Subcutaneous abdominal adipose tissue (tissue), 5 donors: ENCODE data around the gene CMIP.

Experiments used
- H3K27ac ChIP-seq: one replicate; pipeline ENCODE4 v1.7.0; 2013; ENCODE audit warnings: low read depth, mild to moderate bottlenecking, inconsistent platforms, low read length, moderate library complexity
- H3K27me3 ChIP-seq, 5 donors: one replicate each; pipeline ENCODE4 v1.7.0; 2013; ENCODE audit warnings: low read length in 5 of 5, inconsistent platforms in 1 of 5; ENCODE audit not compliant: control insufficient read depth in 5 of 5, insufficient read depth in 4 of 5
- H3K36me3 ChIP-seq, 5 donors: one replicate each; pipeline ENCODE4 v1.7.0; 2013; ENCODE audit warnings: low read length in 5 of 5; ENCODE audit not compliant: control insufficient read depth in 5 of 5, insufficient read depth in 5 of 5
- H3K4me1 ChIP-seq, 5 donors: one replicate each; pipeline ENCODE4 v1.7.0; 2013; ENCODE audit warnings: low read length in 5 of 5, mild to moderate bottlenecking in 3 of 5, moderate library complexity in 1 of 5; ENCODE audit not compliant: control insufficient read depth in 5 of 5, insufficient read depth in 5 of 5
- H3K4me3 ChIP-seq, 5 donors: one replicate each; pipeline ENCODE4 v1.7.0; 2013; ENCODE audit warnings: low read length in 5 of 5, low read depth in 1 of 5
- H3K9ac ChIP-seq, 5 donors: one replicate each; pipeline ENCODE4 v1.7.0; 2013; ENCODE audit warnings: low read length in 5 of 5, mild to moderate bottlenecking in 4 of 5, moderate library complexity in 3 of 5
- H3K9me3 ChIP-seq, 5 donors: one replicate each; pipeline ENCODE4 v1.7.0; 2013; ENCODE audit warnings: low read length in 5 of 5; ENCODE audit not compliant: control insufficient read depth in 5 of 5
- donor health status: healthy.
- donor health status: healthy.
- donor health status: healthy.
- donor health status: healthy.
- donor health status: healthy.

Gene CMIP

DNA sequence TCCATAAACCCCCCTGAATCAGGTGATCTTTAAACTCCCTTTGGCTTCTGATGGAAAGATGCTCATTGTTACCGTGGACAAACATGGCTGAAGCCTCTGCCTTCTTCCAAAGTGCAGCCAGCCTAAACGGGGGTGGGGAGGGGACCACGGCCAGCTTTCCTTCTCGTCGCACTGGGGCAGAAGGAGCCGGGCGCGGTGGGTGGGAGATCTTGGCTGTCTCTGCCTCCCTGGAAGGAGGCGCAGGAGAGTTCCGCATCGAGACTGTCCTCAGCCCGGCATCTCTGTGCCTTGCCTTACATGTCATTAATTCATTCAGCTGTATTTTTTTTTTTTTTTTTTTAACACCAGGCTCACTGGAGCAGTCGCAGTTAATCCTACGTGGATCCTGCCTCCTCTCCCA lies 171.2 kb downstream of the CMIP start:
- Histone ChIP-seq H3K36me3 (peaks cover 0 to 22% (median 7%) of the 10 kb centered on the region in 5 donors), H3K27me3 (no peaks in the 10 kb centered on the region), H3K4me1 (peaks cover 22 to 66% (median 48%) of the 10 kb centered on the region in 5 donors), H3K4me3 (no peak overlapping the region), H3K9ac (no peak overlapping the region), H3K27ac (no peak overlapping the region), H3K9me3 (no peaks in the 10 kb centered on the region)

DNA sequence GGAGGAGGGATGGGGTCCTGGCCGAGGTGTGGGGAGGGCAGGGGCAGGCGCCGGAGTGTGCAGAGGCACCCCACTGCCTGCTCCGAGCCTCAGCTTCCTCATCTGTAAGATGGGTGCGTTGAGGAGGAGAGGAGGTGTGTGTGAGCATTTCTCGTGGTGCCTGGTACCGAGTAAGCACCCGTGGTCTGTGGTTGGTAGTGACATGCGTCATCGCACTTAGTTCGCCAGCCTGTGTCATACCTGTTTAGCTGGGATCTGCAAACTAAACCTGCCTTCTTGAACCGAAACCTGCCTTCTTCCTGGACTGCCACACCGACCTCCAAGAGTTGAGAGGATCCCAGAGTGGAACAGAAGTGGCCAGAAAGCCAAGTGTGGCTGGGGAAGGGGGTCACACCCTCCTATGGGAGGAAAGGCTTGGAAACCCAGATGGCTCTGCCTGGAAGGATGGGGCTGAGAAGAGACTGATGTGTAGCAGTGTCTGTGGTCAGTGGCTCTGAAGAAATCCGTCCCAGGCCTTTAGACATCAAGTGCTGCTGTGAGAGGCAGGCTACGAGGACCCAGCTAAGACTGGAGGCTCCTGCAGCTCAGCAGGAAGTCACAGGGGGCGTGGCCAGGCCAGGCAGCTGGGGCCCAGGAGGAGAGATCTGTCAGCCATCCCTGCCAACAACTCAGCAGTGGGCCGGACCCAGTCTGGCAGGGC lies 171.9 kb downstream of the CMIP start:
- Histone ChIP-seq H3K9me3 (no peaks in the 10 kb centered on the region), H3K27ac (no peak overlapping the region), H3K4me3 (no peak overlapping the region), H3K9ac (peak overlapping the region in 1 of 5 donors; percentile 48), H3K4me1 (peaks cover 21 to 60% (median 41%) of the 10 kb centered on the region in 5 donors), H3K27me3 (no peaks in the 10 kb centered on the region), H3K36me3 (peaks cover 0 to 23% (median 8%) of the 10 kb centered on the region in 5 donors)

DNA sequence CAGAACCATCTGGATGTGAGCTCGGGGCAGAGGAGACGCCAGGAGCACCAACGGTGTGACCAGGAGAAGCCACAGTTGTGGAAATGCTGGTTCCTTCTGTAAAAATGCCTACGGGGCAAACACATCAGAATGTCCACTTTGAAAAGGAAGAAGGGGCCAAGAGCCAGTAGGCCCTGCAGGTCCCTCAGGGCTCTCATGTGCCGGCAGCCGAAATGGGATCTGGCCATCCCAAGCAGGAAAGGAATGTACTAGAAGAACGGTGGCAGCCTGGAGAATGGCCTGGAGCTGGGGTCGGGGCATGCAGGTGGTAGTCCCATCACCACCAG lies 172.4 kb downstream of the CMIP start:
- Histone ChIP-seq H3K36me3 (peaks cover 0 to 28% (median 13%) of the 10 kb centered on the region in 5 donors), H3K9ac (peak overlapping the region in 1 of 5 donors; percentile 48), H3K4me1 (peaks cover 21 to 54% (median 36%) of the 10 kb centered on the region in 5 donors), H3K27ac (peak overlapping the region; percentile 12), H3K9me3 (no peaks in the 10 kb centered on the region), H3K27me3 (no peaks in the 10 kb centered on the region), H3K4me3 (no peak overlapping the region)

DNA sequence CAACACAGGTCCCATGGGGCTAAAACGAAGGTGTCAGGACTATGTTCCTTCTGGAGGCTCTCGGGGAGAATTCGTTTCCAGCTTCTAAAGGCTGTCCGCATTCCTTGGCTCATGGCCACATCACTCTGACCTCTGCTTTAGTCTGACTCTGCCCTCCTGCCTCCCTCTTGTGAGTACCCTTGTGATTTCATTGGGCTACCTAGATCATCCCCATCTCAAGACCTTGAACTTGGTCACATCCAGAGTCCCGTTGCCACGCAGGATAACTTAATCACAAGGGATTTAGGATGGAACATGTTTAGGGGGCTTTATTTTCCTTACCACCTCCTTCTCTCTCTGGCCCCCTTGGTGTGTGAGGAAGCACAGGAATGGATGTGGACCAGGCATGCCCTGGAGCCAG lies 173.6 kb downstream of the CMIP start:
- peaks cover 0 to 34% (median 21%) of the 10 kb centered on the region in 5 donors for H3K36me3 ChIP-seq
- no peak overlapping the region for H3K9ac ChIP-seq
- H3K27me3 ChIP-seq, result no peaks in the 10 kb centered on the region
- no peaks in the 10 kb centered on the region for H3K9me3 ChIP-seq
- no peak overlapping the region for H3K27ac ChIP-seq
- peaks cover 13 to 42% (median 24%) of the 10 kb centered on the region in 5 donors for H3K4me1 ChIP-seq
- no peak overlapping the region for H3K4me3 ChIP-seq

DNA sequence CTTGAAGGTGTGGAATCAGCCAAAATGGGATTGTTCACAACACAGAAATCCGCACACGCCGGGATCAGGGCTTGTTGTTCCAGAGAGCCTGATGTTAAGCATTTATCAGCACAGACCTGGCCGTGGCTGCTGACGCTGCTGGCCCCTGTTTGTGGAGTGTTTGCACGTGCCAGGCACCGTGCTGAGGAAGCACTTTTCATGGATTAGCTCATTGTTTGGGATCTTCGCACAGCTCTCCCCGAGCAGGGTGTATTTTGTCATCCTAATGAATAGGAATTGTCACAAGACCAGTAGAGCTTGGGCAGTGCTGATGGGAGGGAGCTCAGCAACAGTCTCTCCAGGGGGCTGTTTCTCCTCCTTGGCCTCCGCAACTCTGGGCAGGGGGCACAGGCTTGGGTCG lies 174.1 kb downstream of the CMIP start:
- Histone ChIP-seq H3K27ac (no peak overlapping the region), H3K9me3 (no peaks in the 10 kb centered on the region), H3K4me3 (no peak overlapping the region), H3K9ac (no peak overlapping the region), H3K4me1 (peaks cover 12 to 38% (median 21%) of the 10 kb centered on the region in 5 donors), H3K27me3 (no peaks in the 10 kb centered on the region), H3K36me3 (peaks cover 0 to 34% (median 21%) of the 10 kb centered on the region in 5 donors)

DNA sequence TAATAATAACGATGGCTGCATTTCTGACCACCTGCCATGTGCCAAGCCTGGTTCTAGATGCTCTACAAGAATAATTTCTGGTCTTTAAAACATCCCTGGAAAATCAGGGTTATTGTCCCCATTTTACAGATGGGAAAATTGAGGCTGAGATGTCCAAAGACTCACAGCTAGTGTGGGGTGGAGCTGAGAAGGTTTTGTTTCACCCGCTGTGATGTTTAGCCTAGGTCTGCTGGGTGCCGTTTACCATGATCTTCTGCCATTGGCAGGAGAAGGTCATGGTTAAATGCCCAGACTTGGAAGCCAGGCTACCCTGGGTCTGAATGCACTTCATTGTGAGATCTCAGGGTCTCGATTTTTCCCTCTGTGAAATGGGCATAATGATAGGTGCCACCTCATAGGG lies 175.4 kb downstream of the CMIP start:
- Histone ChIP-seq H3K9ac (no peak overlapping the region), H3K27ac (no peak overlapping the region), H3K27me3 (no peaks in the 10 kb centered on the region), H3K4me3 (no peak overlapping the region), H3K9me3 (no peaks in the 10 kb centered on the region), H3K4me1 (peaks cover 6 to 29% (median 17%) of the 10 kb centered on the region in 5 donors), H3K36me3 (peaks cover 0 to 34% (median 21%) of the 10 kb centered on the region in 5 donors)

DNA sequence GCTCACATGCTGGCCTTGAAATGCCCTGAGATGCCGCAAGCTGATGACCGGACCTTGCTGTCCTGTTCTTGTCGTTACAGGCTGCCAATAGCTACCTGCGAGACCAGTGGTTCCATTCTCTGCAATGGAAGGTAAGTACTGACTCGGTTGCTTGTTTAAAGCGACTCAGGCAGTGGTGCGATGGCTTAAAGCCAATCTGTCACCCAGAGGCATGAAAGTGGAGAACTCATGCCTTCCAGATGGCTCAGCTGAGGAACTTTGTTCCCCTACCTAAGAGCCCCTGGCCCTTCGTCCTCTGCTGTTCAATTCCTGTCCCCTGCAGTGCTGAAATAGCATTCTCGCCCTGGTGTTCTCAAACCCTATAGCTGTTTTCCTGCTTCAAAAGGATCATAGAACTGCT lies 176.2 kb downstream of the CMIP start:
- no peak overlapping the region for H3K27ac ChIP-seq
- peaks cover 14 to 34% (median 24%) of the 10 kb centered on the region in 5 donors for H3K4me1 ChIP-seq
- H3K4me3 ChIP-seq, result no peak overlapping the region
- no peak overlapping the region for H3K9ac ChIP-seq
- no peaks in the 10 kb centered on the region for H3K27me3 ChIP-seq
- peaks cover 0 to 34% (median 21%) of the 10 kb centered on the region in 5 donors for H3K36me3 ChIP-seq
- H3K9me3 ChIP-seq, result no peaks in the 10 kb centered on the region

DNA sequence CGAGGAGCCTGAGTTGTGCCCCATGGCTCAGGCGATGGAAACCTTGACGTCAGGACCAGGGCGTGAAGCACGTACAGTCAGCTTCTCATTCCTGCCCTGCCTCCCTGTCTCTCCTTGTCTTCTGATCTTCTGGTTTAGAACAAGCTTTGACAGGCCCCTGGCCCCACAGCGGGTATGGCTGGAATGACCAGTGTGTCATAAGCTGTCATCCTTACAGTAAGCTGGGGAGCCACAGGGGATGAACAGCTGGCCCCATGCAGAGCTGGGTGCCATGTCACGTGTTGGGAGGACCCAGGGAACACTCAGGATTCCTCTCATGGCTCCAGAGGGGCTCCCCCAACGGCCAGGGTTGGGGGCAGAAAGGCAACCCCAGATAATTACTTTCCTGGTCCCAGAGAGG lies 176.9 kb downstream of the CMIP start:
- Histone ChIP-seq H3K4me1 (peaks cover 13 to 34% (median 25%) of the 10 kb centered on the region in 5 donors), H3K36me3 (peaks cover 0 to 34% (median 21%) of the 10 kb centered on the region in 5 donors), H3K9ac (no peak overlapping the region), H3K27ac (no peak overlapping the region), H3K4me3 (no peak overlapping the region), H3K27me3 (no peaks in the 10 kb centered on the region), H3K9me3 (no peaks in the 10 kb centered on the region)

DNA sequence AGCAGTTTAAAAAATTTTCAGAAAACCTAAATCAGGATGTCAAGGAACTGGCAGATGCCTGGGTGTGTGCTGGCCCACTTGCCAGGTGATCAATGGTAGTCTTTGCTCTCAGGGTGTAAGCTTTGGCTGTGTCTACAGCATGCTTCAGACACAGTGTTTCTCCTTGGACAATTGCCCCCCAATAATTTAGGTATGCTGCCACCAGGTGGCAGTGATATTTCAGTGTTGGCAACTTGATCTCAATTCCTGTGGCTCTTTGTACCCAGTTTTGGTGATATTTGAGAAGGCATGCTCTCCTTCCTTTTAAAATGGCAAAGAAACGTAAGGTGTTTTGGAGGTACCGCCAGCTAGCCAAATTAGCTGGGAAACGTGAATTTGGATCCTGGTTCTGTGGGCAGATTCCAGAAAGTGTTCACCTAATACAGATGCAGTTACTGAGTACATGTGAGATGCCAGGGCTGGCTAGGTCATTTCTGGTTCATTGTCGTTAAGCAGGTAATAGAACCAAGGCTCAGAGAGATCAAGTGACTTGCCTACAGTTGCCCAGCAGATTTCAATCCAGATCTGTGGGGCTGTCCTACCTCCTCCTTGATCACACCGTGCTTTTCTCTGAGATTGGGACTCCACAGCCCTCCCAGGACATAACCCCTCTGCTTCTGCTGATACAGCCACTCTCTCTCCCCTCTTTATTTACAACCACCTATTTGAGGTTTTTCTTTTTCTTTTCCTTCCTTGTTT lies 178.9 kb downstream of the CMIP start:
- Histone ChIP-seq H3K4me1 (peaks cover 11 to 21% (median 14%) of the 10 kb centered on the region in 5 donors), H3K27me3 (peaks cover 0 to 1% (median 0%) of the 10 kb centered on the region in 5 donors), H3K4me3 (no peak overlapping the region), H3K27ac (no peak overlapping the region), H3K9ac (no peak overlapping the region), H3K36me3 (peaks cover 0 to 22% (median 21%) of the 10 kb centered on the region in 5 donors), H3K9me3 (no peaks in the 10 kb centered on the region)

DNA sequence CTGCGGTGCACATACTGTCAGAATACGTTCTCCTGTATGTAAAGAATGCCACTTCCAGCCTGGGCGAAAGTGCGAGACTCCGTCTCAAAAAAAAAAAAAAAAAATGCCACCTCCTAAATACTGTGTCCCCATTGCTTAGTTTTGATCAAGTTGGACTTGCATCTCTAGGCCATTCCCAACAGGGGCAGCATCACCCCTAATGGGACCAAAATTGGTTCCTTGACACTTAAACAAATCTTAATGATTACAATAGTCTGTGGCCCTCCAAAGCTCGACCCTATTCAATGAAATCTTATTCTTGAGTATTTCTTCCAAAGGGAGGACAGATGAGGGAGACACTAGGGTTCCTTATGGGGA lies 179.8 kb downstream of the CMIP start:
- Histone ChIP-seq H3K27me3 (peaks cover 0 to 3% (median 0%) of the 10 kb centered on the region in 5 donors), H3K36me3 (peaks cover 0 to 22% (median 14%) of the 10 kb centered on the region in 5 donors), H3K4me1 (peaks cover 11 to 20% (median 15%) of the 10 kb centered on the region in 5 donors), H3K27ac (no peak overlapping the region), H3K9ac (no peak overlapping the region), H3K4me3 (no peak overlapping the region), H3K9me3 (no peaks in the 10 kb centered on the region)
